MCF 10A (cell line): ENCODE results near the gene FAF1. TPM values are rescaled to one million over a fixed set of nuclear protein-coding genes. Genes with fewer than 3 reads are reported as not detected.

ENCODE experiments used
- BruUV-seq: library from RNA; stranded (reverse); fragments of 400-500 nt; replicated peaks from 2 replicates; lab custom pipeline; 2021; lab: Mats Ljungman, UMichigan
- CTCF ChIA-PET: fragments of 300-600 bp; sonication (Branson Sonifier 250); formaldehyde crosslinking; extraction: SDS; loops from one replicate; lab custom pipeline; 2021; ENCODE audit warnings: antibody characterized with exemption, inconsistent platforms; lab: Yijun Ruan, JAX
- POLR2A ChIA-PET: fragments of 300-600, 350-650 bp; sonication (Branson Sonifier 250); formaldehyde crosslinking; extraction: SDS; loops from one replicate; lab custom pipeline; 2020; ENCODE audit warnings: antibody characterized with exemption, inconsistent platforms; lab: Yijun Ruan, JAX
- DNase-seq: peaks from one replicate; pipeline ENCODE4 v3.0.0-alpha.2; 2018; ENCODE audit not compliant: unreplicated experiment
- H3K27ac Mint-ChIP-seq: one replicate; pipeline ENCODE4 v1.8.0; 2022; ENCODE audit warnings: mild to moderate bottlenecking, low read depth, mixed read lengths; ENCODE audit not compliant: unreplicated experiment
- H3K27me3 Mint-ChIP-seq: one replicate; pipeline ENCODE4 v1.8.0; 2022; ENCODE audit warnings: mixed read lengths; ENCODE audit not compliant: insufficient read depth, unreplicated experiment
- H3K36me3 Mint-ChIP-seq: one replicate; pipeline ENCODE4 v1.8.0; 2022; ENCODE audit warnings: mild to moderate bottlenecking, moderate library complexity, mixed read lengths; ENCODE audit not compliant: insufficient read depth, unreplicated experiment
- H3K4me1 Mint-ChIP-seq: one replicate; pipeline ENCODE4 v1.8.0; 2022; ENCODE audit warnings: mixed read lengths; ENCODE audit not compliant: insufficient read depth, unreplicated experiment
- H3K4me3 Mint-ChIP-seq: one replicate; pipeline ENCODE4 v1.8.0; 2022; ENCODE audit warnings: mild to moderate bottlenecking, moderate library complexity, mixed read lengths; ENCODE audit not compliant: unreplicated experiment
- H3K9me3 Mint-ChIP-seq: one replicate; pipeline ENCODE4 v1.8.0; 2022; ENCODE audit warnings: mixed read lengths; ENCODE audit not compliant: unreplicated experiment
- intact Hi-C: fragments of 100-400 bp; cut with micrococcal nuclease; formaldehyde crosslinking; loops from 2 replicates; pipeline ENCODE4 v1.14.1; 2022
- total RNA-seq: library from RNA; stranded (reverse); gene quantifications from 2 replicates; pipeline ENCODE4 v1.2.3, GENCODE V29; 2022
- TF ChIP-seq, protein P1 (sequence below): fragments of 200-600 bp; IDR thresholded peaks from one replicate; pipeline ENCODE4 v1.8.0; 2022; ENCODE audit warnings: antibody characterized with exemption, mild to moderate bottlenecking; ENCODE audit not compliant: unreplicated experiment

FAF1 gene
- total RNA-seq, 1 experiment from 2014 or later = 93.2 TPM

DNA sequence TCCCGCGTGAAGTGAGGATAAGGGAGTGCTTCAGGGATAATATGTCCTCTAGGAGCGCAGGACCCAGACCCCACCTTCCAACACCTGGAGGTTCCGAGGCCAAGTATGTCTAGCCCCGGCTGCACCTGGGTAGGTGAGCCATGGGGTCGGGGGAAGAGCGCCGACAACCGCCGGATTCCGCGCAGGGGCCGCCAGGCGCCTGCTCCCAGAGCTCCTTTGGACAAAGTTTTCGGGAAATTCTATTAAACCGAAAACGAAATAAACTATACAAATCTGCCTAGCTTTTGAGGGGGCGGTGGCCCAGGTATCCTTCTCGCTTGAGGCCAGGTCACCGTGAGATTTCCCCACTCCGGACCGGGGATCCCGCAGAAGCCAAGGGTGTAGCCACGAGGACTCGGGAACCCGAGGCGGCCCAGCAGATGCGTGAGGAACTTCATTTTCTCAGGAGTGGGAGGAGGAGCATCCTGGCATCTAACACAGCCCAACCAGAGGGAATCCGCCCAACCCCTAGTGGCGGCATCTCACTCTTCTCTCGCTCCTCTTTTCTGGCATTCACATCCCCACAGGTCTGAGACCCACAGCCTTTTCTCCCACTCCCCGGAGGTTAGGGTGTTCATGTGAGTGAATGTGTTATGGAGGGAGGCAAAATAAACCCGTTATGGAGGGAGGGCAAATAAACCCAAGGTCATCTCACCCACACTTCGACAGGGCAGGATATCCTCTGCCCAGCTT lies 534.5 kb downstream of the FAF1 start:
- intact Hi-C loops = no loop called here
- ChIA-PET POLR2A (no interaction called here), CTCF (interaction anchor here (0.7 kb wide), 1 partner anchor 31 kb away, joined by 3 read pairs; no protein-coding TSS in a partner anchor)
- no peak overlapping the region for H3K4me3 Mint-ChIP-seq
- H3K9me3 Mint-ChIP-seq = peaks cover 2% of the 10 kb centered on the region
- no TSS peak for BruUV-seq
- H3K27ac Mint-ChIP-seq = no peak overlapping the region
- no peaks in the 10 kb centered on the region for H3K4me1 Mint-ChIP-seq
- TF ChIP-seq, protein P1, sequence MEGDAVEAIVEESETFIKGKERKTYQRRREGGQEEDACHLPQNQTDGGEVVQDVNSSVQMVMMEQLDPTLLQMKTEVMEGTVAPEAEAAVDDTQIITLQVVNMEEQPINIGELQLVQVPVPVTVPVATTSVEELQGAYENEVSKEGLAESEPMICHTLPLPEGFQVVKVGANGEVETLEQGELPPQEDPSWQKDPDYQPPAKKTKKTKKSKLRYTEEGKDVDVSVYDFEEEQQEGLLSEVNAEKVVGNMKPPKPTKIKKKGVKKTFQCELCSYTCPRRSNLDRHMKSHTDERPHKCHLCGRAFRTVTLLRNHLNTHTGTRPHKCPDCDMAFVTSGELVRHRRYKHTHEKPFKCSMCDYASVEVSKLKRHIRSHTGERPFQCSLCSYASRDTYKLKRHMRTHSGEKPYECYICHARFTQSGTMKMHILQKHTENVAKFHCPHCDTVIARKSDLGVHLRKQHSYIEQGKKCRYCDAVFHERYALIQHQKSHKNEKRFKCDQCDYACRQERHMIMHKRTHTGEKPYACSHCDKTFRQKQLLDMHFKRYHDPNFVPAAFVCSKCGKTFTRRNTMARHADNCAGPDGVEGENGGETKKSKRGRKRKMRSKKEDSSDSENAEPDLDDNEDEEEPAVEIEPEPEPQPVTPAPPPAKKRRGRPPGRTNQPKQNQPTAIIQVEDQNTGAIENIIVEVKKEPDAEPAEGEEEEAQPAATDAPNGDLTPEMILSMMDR = no peak
- no peak for DNase-seq
- H3K36me3 Mint-ChIP-seq = no peaks in the 10 kb centered on the region
- peaks cover 26% of the 10 kb centered on the region for H3K27me3 Mint-ChIP-seq

DNA sequence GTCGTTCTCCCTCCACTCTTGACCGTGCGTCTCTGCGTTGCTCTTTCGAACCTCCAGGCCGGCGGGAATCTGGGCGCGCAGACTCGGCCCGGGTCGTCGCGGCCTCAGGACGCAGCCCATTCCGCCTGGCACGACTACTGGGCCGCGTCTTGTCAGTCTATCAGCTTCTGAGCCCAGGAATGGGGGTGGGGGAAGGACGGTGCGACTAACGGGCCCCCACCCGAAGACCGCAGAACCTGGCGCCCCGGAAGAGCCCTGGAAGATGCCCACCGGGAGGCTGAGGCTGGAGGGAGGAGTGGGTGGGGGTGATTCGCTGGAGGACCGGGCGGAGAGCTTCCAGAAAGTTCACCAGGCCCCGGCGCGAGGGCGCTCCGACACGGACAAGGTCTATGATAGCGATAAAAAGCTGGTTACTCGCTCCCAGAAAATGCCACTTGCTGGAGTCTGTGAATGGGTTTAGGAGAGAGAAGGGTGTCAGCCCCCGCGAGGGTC lies 535.1 kb downstream of the FAF1 start:
- TF ChIP-seq, protein P1 = no peak
- POLR2A ChIA-PET = no interaction called here
- CTCF ChIA-PET = interaction anchor here (0.6 to 0.7 kb wide), 2 partner anchors 31 to 767 kb away, joined by 3 read pairs; no protein-coding TSS in a partner anchor
- no peaks in the 10 kb centered on the region for H3K4me1 Mint-ChIP-seq
- no peak for DNase-seq
- no peaks in the 10 kb centered on the region for H3K36me3 Mint-ChIP-seq
- H3K27ac Mint-ChIP-seq = no peak overlapping the region
- H3K9me3 Mint-ChIP-seq = peaks cover 8% of the 10 kb centered on the region
- peaks cover 23% of the 10 kb centered on the region for H3K27me3 Mint-ChIP-seq
- peak overlapping the region; percentile 20 for H3K4me3 Mint-ChIP-seq
- intact Hi-C loops = no loop called here
- BruUV-seq = no TSS peak

DNA sequence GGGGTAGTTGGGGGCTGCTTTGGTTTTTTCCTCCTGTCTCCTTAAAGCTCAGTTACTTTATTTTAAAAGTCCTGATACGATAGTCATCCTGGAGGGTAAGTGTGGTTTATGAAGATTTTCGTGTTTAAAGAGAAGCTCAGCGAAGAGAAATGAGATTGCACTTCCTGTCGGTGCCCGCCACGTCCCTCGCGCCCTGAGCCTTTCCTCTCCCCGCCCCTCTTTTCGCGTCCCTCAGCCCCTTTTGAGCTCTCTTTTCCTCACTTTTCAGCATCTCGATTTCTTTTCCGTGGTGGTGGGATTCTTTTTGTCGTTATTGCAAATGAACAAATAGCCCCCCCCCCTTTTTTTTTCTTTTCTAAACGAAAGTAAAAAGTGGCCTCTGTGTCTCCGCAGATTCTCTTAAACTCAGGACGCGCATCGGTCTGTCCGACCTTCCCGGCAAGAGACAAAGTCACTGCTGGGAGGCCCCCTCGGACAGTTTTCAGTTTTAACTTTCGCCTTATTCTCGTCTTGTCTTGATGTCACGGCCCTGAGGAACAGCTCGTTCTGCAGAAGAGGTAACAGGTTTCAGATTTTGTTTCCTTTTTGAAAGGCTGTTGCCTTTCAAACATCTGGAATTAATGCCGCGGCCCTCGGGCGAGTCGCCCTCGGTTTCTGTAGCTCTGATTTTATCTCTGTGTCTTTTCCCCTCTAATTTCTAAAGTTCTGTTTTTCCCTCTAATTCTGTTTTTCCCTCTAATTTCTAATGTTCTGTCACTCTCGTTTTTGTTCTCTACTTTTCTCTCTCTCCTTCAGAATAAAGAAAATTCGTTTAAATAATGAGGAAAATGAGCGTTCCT lies 535.8 kb downstream of the FAF1 start:
- ChIA-PET POLR2A (interaction anchor here (0.6 kb wide), 1 partner anchor 1359 kb away, joined by 3 read pairs; no protein-coding TSS in a partner anchor), CTCF (interaction anchor here (0.6 to 0.8 kb wide), 3 partner anchors 14 to 768 kb away, joined by 3 to 4 read pairs (median 3); no protein-coding TSS in a partner anchor)
- Mint-ChIP-seq H3K4me1 (no peaks in the 10 kb centered on the region), H3K27ac (no peak overlapping the region), H3K27me3 (peaks cover 23% of the 10 kb centered on the region), H3K9me3 (peaks cover 13% of the 10 kb centered on the region), H3K36me3 (no peaks in the 10 kb centered on the region), H3K4me3 (peak overlapping the region; percentile 20)
- TF ChIP-seq, protein P1 = no peak
- BruUV-seq = no TSS peak
- intact Hi-C loops = no loop called here
- no peak for DNase-seq

DNA sequence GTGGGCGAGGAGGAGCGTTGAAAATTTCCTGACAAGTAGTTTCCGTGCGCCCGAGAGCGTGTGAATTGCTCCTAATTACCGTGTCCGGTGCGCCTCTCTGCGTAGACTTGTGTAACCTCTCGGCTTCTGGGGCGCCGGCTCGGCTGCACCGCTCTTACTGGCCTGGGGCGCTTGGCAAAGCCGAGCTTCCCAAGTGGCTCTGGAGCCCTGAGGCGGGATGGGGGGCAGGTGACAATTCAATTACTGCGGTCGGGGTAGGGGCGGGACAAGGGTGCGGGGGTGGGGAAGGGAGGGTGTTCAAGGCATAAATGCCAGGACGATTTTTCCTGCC lies 536.4 kb downstream of the FAF1 start:
- no peaks in the 10 kb centered on the region for H3K4me1 Mint-ChIP-seq
- no peak overlapping the region for H3K27ac Mint-ChIP-seq
- H3K27me3 Mint-ChIP-seq = peaks cover 20% of the 10 kb centered on the region
- intact Hi-C loops = no loop called here
- TF ChIP-seq, protein P1 = no peak
- CTCF ChIA-PET = interaction anchor here (0.7 to 0.8 kb wide), 2 partner anchors 13 to 55 kb away, joined by 3 to 4 read pairs; no protein-coding TSS in a partner anchor
- peaks cover 13% of the 10 kb centered on the region for H3K9me3 Mint-ChIP-seq
- H3K36me3 Mint-ChIP-seq = no peaks in the 10 kb centered on the region
- H3K4me3 Mint-ChIP-seq = peak overlapping the region; percentile 20
- DNase-seq = no peak
- POLR2A ChIA-PET = no interaction called here
- BruUV-seq = no TSS peak
